GM12801 (cell line): ENCODE results near the gene KRT14.

ENCODE experiments used
- TF ChIP-seq, protein P1 (sequence below): IDR thresholded peaks from one replicate; pipeline ENCODE4 v1.5.1; 2011; ENCODE audit warnings: control low read depth; ENCODE audit not compliant: insufficient read length; ENCODE audit errors: extremely low read depth

Gene KRT14

GRCh38 chr17:41532947-41533570, 53.6 kb downstream of the KRT14 start:
- TF ChIP-seq, protein P1, sequence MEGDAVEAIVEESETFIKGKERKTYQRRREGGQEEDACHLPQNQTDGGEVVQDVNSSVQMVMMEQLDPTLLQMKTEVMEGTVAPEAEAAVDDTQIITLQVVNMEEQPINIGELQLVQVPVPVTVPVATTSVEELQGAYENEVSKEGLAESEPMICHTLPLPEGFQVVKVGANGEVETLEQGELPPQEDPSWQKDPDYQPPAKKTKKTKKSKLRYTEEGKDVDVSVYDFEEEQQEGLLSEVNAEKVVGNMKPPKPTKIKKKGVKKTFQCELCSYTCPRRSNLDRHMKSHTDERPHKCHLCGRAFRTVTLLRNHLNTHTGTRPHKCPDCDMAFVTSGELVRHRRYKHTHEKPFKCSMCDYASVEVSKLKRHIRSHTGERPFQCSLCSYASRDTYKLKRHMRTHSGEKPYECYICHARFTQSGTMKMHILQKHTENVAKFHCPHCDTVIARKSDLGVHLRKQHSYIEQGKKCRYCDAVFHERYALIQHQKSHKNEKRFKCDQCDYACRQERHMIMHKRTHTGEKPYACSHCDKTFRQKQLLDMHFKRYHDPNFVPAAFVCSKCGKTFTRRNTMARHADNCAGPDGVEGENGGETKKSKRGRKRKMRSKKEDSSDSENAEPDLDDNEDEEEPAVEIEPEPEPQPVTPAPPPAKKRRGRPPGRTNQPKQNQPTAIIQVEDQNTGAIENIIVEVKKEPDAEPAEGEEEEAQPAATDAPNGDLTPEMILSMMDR = no peak
